IMR-90 (cell line): ENCODE data around the gene RASA1. TPM values are rescaled to one million over a fixed set of nuclear protein-coding genes. Genes with fewer than 3 reads are reported as not detected.

Source experiments
- ATAC-seq: fragments of 200-7000 bp; cut with Tn5 transposase; 2 replicates; pipeline ENCODE4 v1.9.1; 2020; ENCODE audit warnings: low read depth, mild to moderate bottlenecking, moderate library complexity
- BruUV-seq: library from RNA; stranded (reverse); fragments of 400-500 nt; replicated peaks from 2 replicates; lab custom pipeline; 2021; lab: Mats Ljungman, UMichigan
- CTCF ChIA-PET: fragments of 300-600 bp; formaldehyde crosslinking; extraction: SDS; loops from one replicate; lab custom pipeline; 2021; ENCODE audit warnings: antibody characterized with exemption; lab: Yijun Ruan, JAX
- POLR2A ChIA-PET: fragments of 300-600 bp; sonication (Branson Sonifier 250); formaldehyde crosslinking; loops from one replicate; lab custom pipeline; 2022; ENCODE audit warnings: antibody characterized with exemption; ENCODE audit not compliant: unreplicated experiment; lab: Charles Lee
- DNase-seq: peaks from one replicate; pipeline ENCODE4 v3.0.0; 2013
- H2AFZ ChIP-seq: replicated peaks from 2 replicates; pipeline ENCODE3; 2013; ENCODE audit warnings: low read length, mild to moderate bottlenecking; ENCODE audit not compliant: poor library complexity
- H2AK5ac ChIP-seq: 2 replicates; pipeline ENCODE4 v1.6.1; 2013; ENCODE audit warnings: low read depth, low read length, inconsistent platforms
- H2AK9ac ChIP-seq: replicated peaks from 2 replicates; pipeline ENCODE3; 2013; ENCODE audit warnings: mild to moderate bottlenecking, low read depth, low read length, moderate library complexity; ENCODE audit not compliant: poor library complexity
- H2BK120ac ChIP-seq: 2 replicates; pipeline ENCODE4 v1.6.1; 2013; ENCODE audit warnings: low read depth, low read length, inconsistent platforms
- H2BK15ac ChIP-seq: 3 replicates; pipeline ENCODE4 v1.6.1; 2013; ENCODE audit warnings: low read depth, low read length, inconsistent platforms
- H2BK20ac ChIP-seq: 2 replicates; pipeline ENCODE4 v1.6.1; 2013; ENCODE audit warnings: low read depth, mild to moderate bottlenecking, inconsistent platforms, low read length, moderate library complexity
- H2BK5ac ChIP-seq: 2 replicates; pipeline ENCODE4 v1.6.1; 2013; ENCODE audit warnings: mild to moderate bottlenecking, low read depth, low read length, inconsistent platforms; ENCODE audit not compliant: poor library complexity, severe bottlenecking
- H3K14ac ChIP-seq: replicated peaks from 2 replicates; pipeline ENCODE4 v1.6.1; 2013; ENCODE audit warnings: low read depth, low read length, inconsistent platforms
- H3K18ac ChIP-seq: 2 replicates; pipeline ENCODE4 v1.6.1; 2013; ENCODE audit warnings: low read depth, low read length, control low read depth
- H3K23ac ChIP-seq: 2 replicates; pipeline ENCODE4 v1.6.1; 2013; ENCODE audit warnings: low read depth, low read length, inconsistent platforms
- H3K27ac ChIP-seq: 2 replicates; pipeline ENCODE4 v1.5.1; 2013; ENCODE audit warnings: mild to moderate bottlenecking, control low read depth, low read length; ENCODE audit not compliant: insufficient read depth
- H3K27me3 ChIP-seq: 2 replicates; pipeline ENCODE4 v1.6.1; 2013; ENCODE audit warnings: low read length; ENCODE audit not compliant: control insufficient read depth, insufficient read depth
- H3K36me3 ChIP-seq: 2 replicates; pipeline ENCODE4 v1.6.1; 2013; ENCODE audit warnings: low read length, mixed read lengths; ENCODE audit not compliant: control insufficient read depth, insufficient read depth
- H3K4ac ChIP-seq: 2 replicates; pipeline ENCODE4 v1.6.1; 2013; ENCODE audit warnings: low read depth, low read length, inconsistent platforms
- H3K4me1 ChIP-seq: 2 replicates; pipeline ENCODE4 v1.6.1; 2013; ENCODE audit warnings: low read length, mixed read lengths; ENCODE audit not compliant: control insufficient read depth, insufficient read depth
- H3K4me2 ChIP-seq: 2 replicates; pipeline ENCODE4 v1.6.1; 2013; ENCODE audit warnings: low read depth, mild to moderate bottlenecking, control low read depth, low read length, moderate library complexity
- H3K4me3 ChIP-seq: 2 replicates; pipeline ENCODE4 v1.5.1; 2013; ENCODE audit warnings: low read depth, mild to moderate bottlenecking, control low read depth, low read length, moderate library complexity; ENCODE audit not compliant: insufficient read depth
- H3K56ac ChIP-seq: 2 replicates; pipeline ENCODE4 v1.6.1; 2013; ENCODE audit warnings: low read length, inconsistent platforms; ENCODE audit not compliant: insufficient read depth; ENCODE audit errors: extremely low read depth
- H3K79me1 ChIP-seq, 2 experiments: 2 replicates each; pipeline ENCODE4 v1.6.1; 2013; ENCODE audit warnings: low read length in 2 of 2, inconsistent platforms in 1 of 2, low read depth in 1 of 2
- H3K9ac ChIP-seq: 2 replicates; pipeline ENCODE4 v1.6.1; 2013; ENCODE audit warnings: low read depth, low read length, control low read depth
- H3K9me1 ChIP-seq: 2 replicates; pipeline ENCODE4 v1.6.1; 2013; ENCODE audit warnings: low read length, inconsistent platforms; ENCODE audit not compliant: insufficient read depth
- H3K9me3 ChIP-seq: 2 replicates; pipeline ENCODE4 v1.6.1; 2013; ENCODE audit warnings: low read length; ENCODE audit not compliant: control insufficient read depth, insufficient read depth
- H4K20me1 ChIP-seq: 2 replicates; pipeline ENCODE4 v1.6.1; 2013; ENCODE audit warnings: low read length, inconsistent platforms; ENCODE audit not compliant: insufficient read depth
- H4K5ac ChIP-seq: 2 replicates; pipeline ENCODE4 v1.6.1; 2013; ENCODE audit warnings: mild to moderate bottlenecking, low read depth, low read length, control low read depth
- H4K8ac ChIP-seq, 2 experiments: 2 replicates each; pipeline ENCODE4 v1.6.1; 2013; ENCODE audit warnings: low read depth in 2 of 2, low read length in 2 of 2, control low read depth in 1 of 2, inconsistent platforms in 1 of 2
- H4K91ac ChIP-seq: 2 replicates; pipeline ENCODE4 v1.6.1; 2013; ENCODE audit warnings: low read depth, low read length, inconsistent platforms; ENCODE audit not compliant: insufficient read depth
- CEBPB ChIP-seq: IDR thresholded peaks from 2 replicates; pipeline ENCODE4 v1.6.1; 2012; ENCODE audit warnings: low read depth, low read length, improper control_type of control experiment
- MXI1 ChIP-seq: IDR thresholded peaks from 2 replicates; pipeline ENCODE4 v1.6.1; 2012; ENCODE audit warnings: low read depth, mild to moderate bottlenecking, low read length, moderate library complexity, borderline replicate concordance
- NFE2L2 ChIP-seq: fragments of 150-350 bp; IDR thresholded peaks from 2 replicates; pipeline ENCODE4 v1.6.1; 2016; ENCODE audit warnings: low read depth, mild to moderate bottlenecking, low read length
- POLR2A ChIP-seq: IDR thresholded peaks from 2 replicates; pipeline ENCODE4 v1.6.1; 2012; ENCODE audit warnings: mild to moderate bottlenecking, low read depth, low read length
- RAD21 ChIP-seq: IDR thresholded peaks from 2 replicates; pipeline ENCODE4 v1.6.1; 2012; ENCODE audit warnings: low read length, improper control_type of control experiment
- RCOR1 ChIP-seq: IDR thresholded peaks from 2 replicates; pipeline ENCODE4 v1.6.1; 2012; ENCODE audit warnings: mild to moderate bottlenecking, low read length, improper control_type of control experiment; ENCODE audit not compliant: insufficient replicate concordance
- SMC3 ChIP-seq: fragments of 150-350 bp; IDR thresholded peaks from 2 replicates; pipeline ENCODE4 v1.6.1; 2016; ENCODE audit warnings: low read depth, mild to moderate bottlenecking, antibody characterized with exemption, low read length, moderate library complexity
- WGBS, 2 experiments: methylation state at CpG; one replicate each; pipeline versions ENCODE4 v1.1.5 to v1.1.7; 2013; ENCODE audit warnings: missing lambda C conversion rate in 2 of 2; ENCODE audit not compliant: insufficient read length in 1 of 2; ENCODE audit errors: extremely low coverage in 2 of 2; 5-methylcytosine and 5-hydroxymethylcytosine counted together
- dilution Hi-C: fragments of 300-500 bp; cut with HindIII; formaldehyde crosslinking; loops from one replicate; pipeline ENCODE4 v1.14.3; 2018; ENCODE audit warnings: low sequenced_read_pairs; ENCODE audit not compliant: unreplicated experiment
- in situ Hi-C: fragments of 300-500 bp; cut with MboI; formaldehyde crosslinking; loops from 3 replicates; pipeline ENCODE4 v1.14.3; 2019; ENCODE audit warnings: low sequenced_read_pairs, inconsistent platforms, mixed read lengths
- intact Hi-C: fragments of 100-400 bp; cut with micrococcal nuclease; formaldehyde crosslinking; loops from 2 replicates; pipeline ENCODE4 v1.10.0; 2022
- polyA plus RNA-seq, 3 experiments: library from polyadenylated mRNA; depleted of rRNA; stranded (reverse); fragments of >200 nt; gene quantifications; 2 replicates each; pipeline ENCODE4 v1.2.3, GENCODE V29; 2012; ENCODE audit warnings: low replicate concordance in 1 of 3
- total RNA-seq: library from RNA; depleted of rRNA; stranded (reverse); fragments of >200 nt; gene quantifications from 2 replicates; pipeline ENCODE4 v1.2.3, GENCODE V29; 2012
- TF ChIP-seq, protein P1 (sequence below): fragments of 150-350 bp; IDR thresholded peaks from 2 replicates; pipeline ENCODE4 v1.6.1; 2017; ENCODE audit warnings: mild to moderate bottlenecking, antibody characterized with exemption, low read length, low read depth

Gene RASA1
- total and polyA plus RNA-seq, 2 of the 4 experiments (the other 2 are of a cell fraction), result 37.6 to 45.7 TPM

GRCh38 chr5:87266914-87267573, 639 bp upstream of the RASA1 start:
- Histone ChIP-seq H3K9me3 (no peaks in the 10 kb centered on the region), H4K91ac (peak overlapping the region; percentile 90), H4K8ac (peak overlapping the region; percentile 85 to 92), H3K4me3 (peak overlapping the region; percentile 90), H3K4me2 (peak overlapping the region; percentile 90), H4K20me1 (no peaks in the 10 kb centered on the region; the same call in 1 of the 2 replicates), H3K23ac (peak overlapping the region; percentile 44), H3K36me3 (no peaks in the 10 kb centered on the region; the same call in 1 of the 2 replicates), H2BK120ac (peak overlapping the region; percentile 79), H3K4ac (peak overlapping the region; percentile 86), H2BK15ac (peak overlapping the region; percentile 85; the same call in 1 of the 3 replicates), H2BK5ac (peak overlapping the region; percentile 95), H2BK20ac (peak overlapping the region; percentile 37; the same call in 1 of the 2 replicates), H3K18ac (peak overlapping the region; percentile 43), H3K56ac (peak overlapping the region; percentile 68), H3K14ac (peak overlapping the region; percentile 89), H3K9me1 (no peaks in the 10 kb centered on the region), H3K9ac (peak overlapping the region; percentile 93), H3K79me1 (peaks cover 0 to 4% of the 10 kb centered on the region in 2 experiments; a peak in 1 of 4 replicates), H4K5ac (peak overlapping the region; percentile 70), H2AFZ (peak overlapping the region; percentile 95), H2AK9ac (peak overlapping the region; percentile 2), H3K27ac (peak overlapping the region; percentile 97), H3K4me1 (no peaks in the 10 kb centered on the region), H3K27me3 (no peaks in the 10 kb centered on the region), H2AK5ac (peak overlapping the region; percentile 56)
- dilution Hi-C loops (no loop called here), in situ Hi-C loops (no loop called here), intact Hi-C loops (loop anchor here (1.0 to 5.0 kb wide), 3 partner anchors 115 to 197 kb away; no protein-coding TSS in a partner anchor)
- ATAC-seq (peak; percentile 50; the same call in 1 of the 2 replicates), DNase-seq (no peak)
- ChIA-PET POLR2A (interaction anchor here (0.7 kb wide), 1 partner anchor 133 kb away, joined by 3 read pairs; no protein-coding TSS in a partner anchor), CTCF (interaction anchor here (3.8 kb wide), 1 partner anchor 197 kb away, joined by 15 read pairs; no protein-coding TSS in a partner anchor)
- WGBS, 2 experiments, result 0% methylated on average over 4 of the region's 14 CpGs; no CpG with 5 or more reads in 1 of the 2 experiments
- TF ChIP-seq CEBPB (no peak), POLR2A (no peak), SMC3 (no peak), RCOR1 (no peak), NFE2L2 (no peak), MXI1 (no peak), RAD21 (no peak)
- TF ChIP-seq, protein P1, sequence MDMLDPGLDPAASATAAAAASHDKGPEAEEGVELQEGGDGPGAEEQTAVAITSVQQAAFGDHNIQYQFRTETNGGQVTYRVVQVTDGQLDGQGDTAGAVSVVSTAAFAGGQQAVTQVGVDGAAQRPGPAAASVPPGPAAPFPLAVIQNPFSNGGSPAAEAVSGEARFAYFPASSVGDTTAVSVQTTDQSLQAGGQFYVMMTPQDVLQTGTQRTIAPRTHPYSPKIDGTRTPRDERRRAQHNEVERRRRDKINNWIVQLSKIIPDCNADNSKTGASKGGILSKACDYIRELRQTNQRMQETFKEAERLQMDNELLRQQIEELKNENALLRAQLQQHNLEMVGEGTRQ, result no peak
- BruUV-seq, result no TSS peak
